ENCODE results near the gene CHAF1A. TPM values are rescaled to one million over a fixed set of nuclear protein-coding genes. Genes with fewer than 3 reads are reported as not detected.

CHAF1A gene
- total RNA-seq, 2 experiments from 2014 or later: 77.0 to 78.9 TPM

Small RNAs within 50 kb of the gene (microRNA-seq; reads per million reads assigned to microRNA genes)
- gene MIR4746 (ENCODE audit: borderline replicate concordance): 2.8 reads per million

Other genes starting within 250 kb of the CHAF1A start
- not detected for gene CREB3L3, start 249.0 kb upstream of the CHAF1A start, total RNA-seq
- gene SIRT6, start 220.1 kb upstream of the CHAF1A start, total RNA-seq: 10 to 100 TPM; 26.2 to 29.4 TPM
- 1 to 10 TPM; 1.1 to 1.3 TPM for gene ANKRD24, start 220.0 kb upstream of the CHAF1A start, total RNA-seq
- 10 to 100 TPM; 14.5 to 16.8 TPM for gene EBI3, start 173.1 kb upstream of the CHAF1A start, total RNA-seq
- 10 to 100 TPM; 29.8 to 34.8 TPM for gene YJU2, start 155.6 kb upstream of the CHAF1A start, total RNA-seq
- not detected for gene SHD, start 123.4 kb upstream of the CHAF1A start, total RNA-seq
- gene TMIGD2, start 100.3 kb upstream of the CHAF1A start, total RNA-seq: 10 to 100 TPM; 15.8 to 16.1 TPM
- 10 to 100 TPM; 23.1 to 25.3 TPM for gene FSD1, start 98.0 kb upstream of the CHAF1A start, total RNA-seq
- gene STAP2, start 63.8 kb upstream of the CHAF1A start, total RNA-seq: 10 to 100 TPM; 11.0 to 11.5 TPM
- gene MPND, start 59.1 kb upstream of the CHAF1A start, total RNA-seq: 10 to 100 TPM; 12.6 to 18.0 TPM
- gene SH3GL1, start 2.1 kb upstream of the CHAF1A start, total RNA-seq: 10 to 100 TPM; 42.0 to 46.8 TPM
- 10 to 100 TPM; 32.9 to 38.4 TPM for gene UBXN6, start 55.2 kb downstream of the CHAF1A start, total RNA-seq
- 10 to 100 TPM; 50.5 to 68.1 TPM for gene HDGFL2, start 69.7 kb downstream of the CHAF1A start, total RNA-seq
- gene PLIN4, start 115.8 kb downstream of the CHAF1A start, total RNA-seq: not detected
- gene PLIN5, start 132.6 kb downstream of the CHAF1A start, total RNA-seq: not detected
- under 1 TPM; 0.35 to 0.57 TPM for gene LRG1, start 137.4 kb downstream of the CHAF1A start, total RNA-seq
- gene SEMA6B, start 157.0 kb downstream of the CHAF1A start, total RNA-seq: not detected
- gene TNFAIP8L1, start 236.9 kb downstream of the CHAF1A start, total RNA-seq: 10 to 100 TPM; 14.1 to 15.4 TPM